ENCODE data around the gene DGKZ.
A peak's percentile ranks its signal among the peaks of the same experiment; 100 is the strongest.
"Not testable (repeated sequence)": the region's sequence is repeated elsewhere in the genome, so short reads cannot be mapped to it uniquely, and the experiment has no call there.

The DGKZ gene

DNA sequence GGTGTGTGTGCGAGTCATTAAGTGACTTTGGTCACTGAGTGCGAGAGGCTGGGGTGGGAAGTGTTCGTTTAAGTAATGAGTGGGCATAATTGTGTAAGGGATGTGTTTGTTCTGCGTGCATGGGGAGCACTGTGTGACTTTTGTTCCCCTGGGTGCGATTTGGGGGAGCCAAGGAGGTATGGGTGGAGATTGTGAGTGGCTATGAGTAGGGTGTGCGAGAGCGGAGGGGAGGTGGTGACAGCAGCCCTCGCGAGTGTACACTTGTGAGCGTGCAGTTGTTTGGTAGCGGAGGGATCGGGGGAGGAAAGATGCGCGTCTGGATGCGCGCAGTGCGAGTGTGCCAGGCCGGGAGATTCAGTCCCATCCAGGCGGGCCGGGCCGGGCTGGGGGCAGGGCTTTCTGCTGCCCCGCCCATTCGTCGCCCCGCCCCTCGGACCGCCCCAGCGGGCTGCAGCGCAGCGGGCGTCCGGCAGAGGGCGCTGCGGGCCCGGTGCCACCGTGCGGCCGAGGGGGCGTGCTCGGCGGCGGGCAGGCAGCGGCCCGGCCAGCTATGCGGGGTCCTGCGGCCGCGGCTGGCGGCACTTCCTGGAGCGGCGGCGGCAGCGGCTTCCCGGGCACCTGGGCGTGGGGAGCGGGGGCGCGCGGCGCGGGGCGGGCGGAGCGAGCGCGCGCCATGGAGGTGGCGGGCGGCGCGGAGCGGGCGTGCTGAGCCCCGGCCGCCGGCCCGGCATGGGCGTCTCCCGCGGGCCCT, at the start of gene DGKZ:
DGKZ (plus strand) TSS at position 578 of the 751 bp plus-strand sequence. CDS start 197 bp downstream, outside the sequence.
- peak; percentile 93 for DNase-seq

- no peak for DNase-seq
Observed at GRCh38 chr11:46298699-46299433, 48.4 kb upstream of the DGKZ start.

DNA sequence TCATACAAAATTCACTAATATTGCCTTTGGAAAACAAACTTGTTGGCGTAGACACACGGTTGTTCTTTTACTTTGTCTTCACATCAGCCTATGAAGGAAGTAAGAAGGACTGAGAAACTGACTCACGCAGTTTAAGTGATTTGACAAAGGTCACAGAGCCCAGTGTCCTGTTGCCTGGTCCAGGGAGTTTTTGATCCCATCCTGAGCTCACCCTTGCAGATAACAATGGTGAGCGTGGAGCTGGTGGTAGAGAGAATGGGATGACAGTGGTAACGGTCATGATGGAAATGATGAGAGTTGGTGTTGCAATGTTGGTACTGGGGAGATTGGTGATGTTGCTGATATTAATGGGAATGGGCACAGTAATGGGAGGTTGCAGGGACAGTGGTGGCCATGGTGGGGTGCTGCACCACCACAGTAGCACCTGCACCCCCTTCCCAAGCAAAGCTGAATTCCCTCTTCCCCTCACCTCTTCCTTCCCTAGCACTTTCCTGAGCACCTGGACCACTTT, 47.8 kb upstream of the DGKZ start:
- no peak for DNase-seq

DNA sequence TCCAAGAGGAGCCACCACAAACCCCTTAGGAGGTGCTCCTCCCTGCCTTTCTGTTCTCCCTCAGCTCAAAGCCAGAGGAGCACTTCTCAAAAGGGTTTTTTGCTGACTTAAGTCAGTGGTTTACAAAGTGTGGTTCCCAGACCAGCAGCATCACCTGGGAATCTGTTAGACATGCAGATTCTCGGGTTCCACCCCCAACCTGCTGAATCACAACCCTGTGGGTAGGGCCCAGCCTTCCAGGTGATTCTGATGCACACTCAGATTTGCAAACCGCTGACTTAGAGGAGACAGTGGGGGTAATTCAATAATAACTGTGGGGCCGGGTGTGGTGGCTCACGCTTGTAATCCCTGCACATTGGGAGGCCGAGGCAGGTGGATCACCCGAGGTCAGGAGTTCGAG, 47.0 kb upstream of the DGKZ start:
- DNase-seq = no peak

- no peak for DNase-seq
Observed at GRCh38 chr11:46302866-46303265, 44.4 kb upstream of the DGKZ start.

DNA sequence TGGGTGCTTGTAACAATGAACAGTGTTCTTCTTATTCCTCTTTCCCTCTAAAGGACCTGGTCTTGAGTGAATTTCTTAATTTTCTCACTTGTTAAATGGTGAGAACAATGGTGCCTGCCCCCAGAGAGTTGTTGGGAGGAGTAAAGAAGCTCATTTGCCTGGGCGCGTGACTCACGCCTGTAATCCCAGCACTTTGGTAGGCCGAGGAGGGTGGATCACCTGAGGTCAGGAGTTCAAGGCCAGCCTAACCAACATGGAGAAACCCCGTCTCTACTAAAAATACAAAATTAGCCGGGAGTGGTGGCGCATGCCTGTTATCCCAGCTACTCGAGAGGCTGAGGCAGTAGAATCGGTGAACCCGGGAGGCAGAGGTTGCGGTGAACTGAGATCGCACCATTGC, 43.2 kb upstream of the DGKZ start:
- DNase-seq = not testable (repeated sequence)

GRCh38 chr11:46304605-46305179, 42.6 kb upstream of the DGKZ start:
- no peak for DNase-seq

- peak; percentile 39 for DNase-seq
Observed at GRCh38 chr11:46305295-46305694, 42.0 kb upstream of the DGKZ start.

DNA sequence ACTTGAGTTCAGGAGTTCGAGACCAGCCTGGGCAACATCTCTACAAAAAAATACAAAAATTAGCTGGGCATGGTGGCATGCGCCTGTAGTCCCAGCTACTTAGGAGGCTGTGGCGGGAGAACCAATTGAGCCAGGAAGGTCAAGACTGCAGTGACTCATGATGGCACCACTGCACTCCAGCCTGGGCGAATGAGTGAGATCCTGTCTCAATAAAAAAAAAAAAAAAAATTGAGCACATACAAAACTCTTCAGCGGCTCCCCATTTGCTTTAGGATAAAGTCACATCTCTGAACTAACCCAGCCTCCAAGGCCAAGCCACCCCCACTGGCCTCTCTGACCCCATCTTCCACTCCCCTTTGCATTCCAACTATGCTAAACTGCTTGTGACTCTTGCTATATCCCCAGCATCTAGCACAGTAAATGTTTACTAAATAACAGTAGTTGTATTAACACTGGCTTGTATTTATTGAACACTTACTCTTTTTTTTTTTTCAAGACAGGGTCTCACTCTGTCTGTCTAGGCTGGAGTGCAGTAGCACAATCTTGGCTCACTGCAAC, 40.9 kb upstream of the DGKZ start:
- DNase-seq = no peak

DNA sequence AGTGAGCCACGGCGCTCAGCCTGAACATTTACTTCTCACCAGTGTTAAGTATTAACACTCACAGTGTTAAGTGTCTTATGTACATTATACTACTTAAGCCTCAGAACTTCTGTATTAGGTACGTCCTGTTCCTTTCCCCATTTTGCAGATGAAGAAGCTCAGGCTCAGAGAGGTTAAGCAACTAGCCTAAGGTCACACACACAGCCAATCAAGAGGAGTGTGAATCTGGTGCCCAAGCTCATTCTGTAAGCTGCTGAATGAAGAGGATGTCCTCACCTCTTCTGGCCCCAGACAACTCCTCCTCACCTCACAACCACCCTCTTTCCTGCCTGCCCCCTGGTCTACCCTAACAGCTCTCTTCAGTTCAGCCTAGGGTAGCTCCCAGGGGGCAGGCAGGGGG, 39.9 kb upstream of the DGKZ start:
- no peak for DNase-seq

DNA sequence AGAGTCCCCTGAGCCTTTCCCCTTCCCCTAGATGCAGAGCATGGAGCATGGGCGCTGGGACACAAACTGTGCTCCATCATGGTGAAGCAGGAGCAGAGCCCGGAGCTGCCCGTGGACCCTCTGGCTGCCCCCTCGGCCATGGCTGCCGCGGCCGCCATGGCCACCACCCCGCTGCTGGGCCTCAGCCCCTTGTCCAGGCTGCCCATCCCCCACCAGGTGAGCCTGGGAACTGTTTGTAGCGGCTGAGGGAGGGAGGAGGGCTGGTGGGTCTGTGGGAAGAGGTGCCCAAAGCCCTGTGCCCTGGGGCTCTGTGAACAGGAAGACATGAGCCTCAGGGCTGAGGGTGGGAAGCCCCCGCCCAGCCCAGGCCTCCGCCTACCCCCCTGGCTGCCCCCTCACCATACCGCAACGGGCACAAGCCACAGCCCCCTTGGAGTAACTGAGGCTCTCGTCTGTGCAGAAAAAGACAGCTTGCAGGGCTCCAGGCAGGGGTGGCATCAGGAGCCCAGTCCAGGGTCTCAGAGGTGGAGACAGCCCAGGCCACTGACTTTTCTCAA, 39.4 kb upstream of the DGKZ start:
- DNase-seq = no peak

- DNase-seq = peak; percentile 68
Observed at GRCh38 chr11:46308631-46309419, 38.4 kb upstream of the DGKZ start.

DNA sequence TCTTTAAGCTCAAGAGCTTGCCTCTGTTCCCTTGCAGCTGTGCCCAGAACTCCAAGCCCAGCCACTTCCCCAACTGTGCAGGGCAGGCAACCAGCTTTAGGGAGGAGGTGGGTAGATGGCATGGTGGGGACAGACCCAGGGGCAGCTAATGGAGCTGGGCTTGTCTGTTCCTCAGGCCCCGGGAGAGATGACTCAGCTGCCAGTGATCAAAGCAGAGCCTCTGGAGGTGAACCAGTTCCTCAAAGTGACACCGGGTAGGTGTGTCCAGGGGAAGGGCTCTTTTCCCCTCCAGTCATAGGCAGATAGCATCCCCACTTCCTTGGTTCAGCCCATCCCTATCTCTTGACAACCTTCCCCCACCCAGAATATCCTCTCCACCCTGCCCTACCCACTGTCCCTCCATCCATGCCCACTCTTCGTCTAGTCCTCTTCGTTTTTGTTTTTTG, 37.4 kb upstream of the DGKZ start:
- no peak for DNase-seq

DNA sequence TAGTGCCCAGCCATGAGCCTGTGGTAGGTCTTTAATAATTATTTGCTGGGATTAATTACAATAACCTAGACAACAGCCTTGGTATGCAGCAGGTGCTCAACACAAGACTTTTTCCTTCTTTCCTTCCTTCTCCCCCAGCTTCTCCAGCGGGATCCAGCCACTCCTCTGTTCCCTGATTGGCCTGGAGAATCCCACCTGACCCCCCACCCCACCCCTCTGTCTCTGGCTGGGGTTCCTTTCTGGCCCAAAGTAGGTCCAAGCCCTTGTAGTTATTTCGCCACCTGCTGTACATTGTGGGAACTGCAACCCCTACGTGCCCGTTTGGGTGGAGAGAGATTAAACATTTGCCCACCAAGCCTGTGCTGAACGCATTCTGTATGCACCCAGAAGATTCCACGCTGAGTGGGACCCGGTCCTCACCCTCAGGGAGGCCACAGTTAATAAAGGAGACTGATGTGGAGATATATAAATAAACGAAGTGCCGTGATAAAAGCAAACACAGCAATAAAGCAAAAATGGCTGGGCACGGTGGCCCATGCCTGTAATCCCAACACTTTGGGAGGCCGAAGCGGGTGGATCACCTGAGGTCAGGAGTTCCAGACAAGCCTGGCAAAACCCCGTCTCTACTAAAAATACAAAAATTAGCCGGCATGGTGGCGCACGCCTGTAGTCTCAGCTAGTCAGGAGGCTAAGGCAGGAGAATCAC, 32.1 kb upstream of the DGKZ start:
- DNase-seq = peak; percentile 82

DNA sequence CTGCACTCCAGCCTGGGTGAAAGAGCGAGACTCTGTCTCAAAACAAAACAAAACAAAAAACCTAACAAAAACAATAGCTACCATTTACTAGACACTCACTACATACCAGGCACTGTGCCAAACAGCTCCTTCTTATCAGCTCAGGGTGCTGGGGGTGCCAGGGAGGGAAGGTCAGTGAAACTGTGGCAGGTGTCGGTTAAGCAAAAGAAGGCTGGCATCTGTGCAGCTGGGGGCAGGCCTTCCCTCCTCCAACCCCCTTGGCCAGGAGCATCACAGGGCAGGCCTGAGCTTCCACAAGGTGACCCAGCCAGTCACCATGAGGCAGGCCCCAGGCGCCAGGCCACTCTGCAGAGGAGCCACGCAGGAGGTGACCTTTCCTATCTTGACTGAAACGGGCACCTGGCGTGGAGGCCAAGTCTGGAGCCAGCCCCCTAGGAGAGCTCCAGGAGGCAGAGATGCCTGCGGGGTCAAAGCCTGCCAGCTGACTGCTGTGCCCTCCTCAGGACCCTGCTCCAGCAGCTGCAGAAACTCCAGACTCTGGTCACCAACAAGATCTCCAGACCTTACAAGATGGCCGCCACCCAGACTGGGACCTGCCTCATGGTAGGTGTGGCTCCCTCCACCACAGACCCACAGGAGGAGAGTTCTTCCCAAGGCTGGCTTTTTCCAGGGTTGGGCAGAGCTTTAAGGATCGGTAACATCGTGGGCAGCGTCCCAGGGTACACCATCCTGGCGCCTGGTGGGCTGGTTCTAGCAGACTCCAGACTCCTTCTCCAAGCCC, 31.3 kb upstream of the DGKZ start:
- DNase-seq = no peak

- DNase-seq = no peak
Observed at GRCh38 chr11:46319074-46319453, 28.2 kb upstream of the DGKZ start.

DNA sequence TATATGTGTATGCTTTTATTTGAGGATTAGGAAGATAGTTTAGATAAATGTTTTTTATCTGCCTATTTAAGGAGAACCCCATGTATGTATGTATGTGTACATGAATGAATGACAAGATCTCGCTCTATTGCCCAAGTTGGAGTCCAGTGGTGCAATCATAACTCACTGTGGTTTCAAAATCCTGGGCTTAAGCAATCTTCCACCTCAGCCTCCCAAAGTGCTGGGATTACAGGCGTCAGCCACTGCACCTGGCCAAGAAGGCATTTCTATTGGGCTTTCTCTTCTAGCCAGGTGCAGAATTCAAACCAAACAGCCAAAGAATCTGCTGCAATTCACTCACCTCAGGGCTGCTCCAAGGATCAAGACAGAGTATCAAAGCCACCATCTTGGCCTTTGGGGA, 25.5 kb upstream of the DGKZ start:
- no peak for DNase-seq

DNA sequence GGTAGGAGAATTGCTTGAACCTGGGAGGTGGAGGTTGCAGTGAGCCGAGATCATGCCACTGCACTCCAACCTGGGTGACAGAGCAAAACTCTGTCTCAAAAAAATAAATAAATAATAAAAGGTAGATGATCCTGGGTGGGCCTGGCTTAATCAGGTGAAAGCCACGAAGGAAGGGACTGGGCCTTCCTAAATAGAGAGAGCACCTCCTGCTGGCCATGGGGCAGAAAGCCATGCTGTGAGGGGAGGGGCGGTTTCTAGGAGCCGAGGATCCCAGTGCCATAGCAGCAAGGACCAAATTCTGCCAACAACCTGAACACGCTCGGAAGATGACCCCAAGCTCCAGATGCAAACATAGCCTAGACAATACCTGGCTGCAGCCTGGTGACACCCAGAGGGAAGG, 24.5 kb upstream of the DGKZ start:
- no peak for DNase-seq

DNA sequence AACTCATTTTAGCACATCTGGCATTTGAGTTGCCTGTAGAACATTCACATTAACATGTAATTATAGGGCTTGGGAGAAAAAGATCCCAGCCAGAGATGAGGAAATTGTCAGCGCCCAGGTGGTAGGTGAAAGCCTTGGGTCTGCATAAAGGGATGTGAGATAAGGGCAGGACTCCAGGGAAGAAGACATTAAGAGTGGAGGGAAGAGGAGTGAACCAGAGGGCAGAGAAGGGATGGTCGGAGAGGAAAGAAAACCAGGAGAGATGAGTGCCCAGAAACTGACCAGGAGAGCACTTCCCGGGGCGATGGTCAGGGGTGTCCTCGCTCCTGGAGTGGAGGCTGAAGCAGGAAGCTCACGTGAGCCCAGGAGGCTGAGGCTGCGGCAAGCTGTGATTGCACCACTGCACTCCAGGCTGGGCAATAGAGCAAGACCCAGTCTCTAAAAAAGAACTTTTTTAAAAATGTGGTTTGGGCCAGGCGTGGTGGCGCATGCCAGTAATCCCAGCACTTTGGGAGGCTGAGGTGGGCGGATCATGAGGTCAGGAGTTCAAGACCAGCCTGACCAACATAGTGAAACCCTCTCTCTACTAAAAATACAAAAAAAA, 20.3 kb upstream of the DGKZ start:
- no peak for DNase-seq

GRCh38 chr11:46327829-46328228, 19.4 kb upstream of the DGKZ start:
- DNase-seq = no peak

All from CD4-positive, alpha-beta T cell treated with Interleukin-10 for 1 hour (primary cell).